Spleen (tissue), 7 donors: Measurements from ENCODE around the gene C1QTNF12.
A peak's percentile ranks its signal among the peaks of the same experiment; 100 is the strongest.

Experiments used
- POLR2AphosphoS5 ChIP-seq, 3 donors: sonication (generic); formaldehyde crosslinking; IDR thresholded peaks; one replicate each; pipeline ENCODE4 v1.5.1; 2017; ENCODE audit warnings: antibody characterized with exemption in 3 of 3
- TF ChIP-seq, protein P1 (sequence below), 11 experiments: fragments of 200-600 bp in 7 of 11; fragments of 450-650 bp in 4 of 11; sonication (generic) in 4 of 11; IDR thresholded peaks in 8 of 11; conservative IDR thresholded peaks in 3 of 11; 1 replicate in 7 of 11; 2 replicates in 4 of 11; pipeline versions ENCODE4 v1.4.0 to v1.8.0; 2016 to 2021; ENCODE audit warnings: antibody characterized with exemption in 11 of 11, inconsistent platforms in 4 of 11, mild to moderate bottlenecking in 1 of 11
- donor health status: DM: no; HTN: no; CAD: no; lungs with moderate emphysema.
- donor health status: DM: no; HTN: no; CAD: no.
- donor health status: DM: no; HTN: no; CAD: no.

DNA sequence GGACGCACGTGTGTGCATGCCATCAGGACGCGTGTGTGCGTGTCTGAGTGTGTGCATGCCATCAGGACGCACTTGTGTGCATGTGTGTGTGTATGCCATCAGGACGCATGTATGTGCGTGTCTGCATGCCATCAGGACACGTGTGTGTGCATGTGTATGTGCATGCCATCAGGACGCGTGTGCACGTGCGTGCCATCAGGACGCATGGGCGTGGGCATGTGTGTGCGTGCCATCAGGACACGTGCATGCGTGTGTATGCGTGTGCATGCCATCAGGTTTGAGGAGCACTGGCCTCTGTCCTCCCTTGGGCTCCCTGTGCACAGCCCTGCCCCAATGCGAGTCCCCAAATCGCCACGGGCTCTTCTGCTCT is 12.6 kb upstream of the C1QTNF12 start:
- TF ChIP-seq POLR2AphosphoS5 (IDR thresholded peaks at IDR 0.05), result peak; percentile 19 to 69 (median 50)
- TF ChIP-seq, protein P1, sequence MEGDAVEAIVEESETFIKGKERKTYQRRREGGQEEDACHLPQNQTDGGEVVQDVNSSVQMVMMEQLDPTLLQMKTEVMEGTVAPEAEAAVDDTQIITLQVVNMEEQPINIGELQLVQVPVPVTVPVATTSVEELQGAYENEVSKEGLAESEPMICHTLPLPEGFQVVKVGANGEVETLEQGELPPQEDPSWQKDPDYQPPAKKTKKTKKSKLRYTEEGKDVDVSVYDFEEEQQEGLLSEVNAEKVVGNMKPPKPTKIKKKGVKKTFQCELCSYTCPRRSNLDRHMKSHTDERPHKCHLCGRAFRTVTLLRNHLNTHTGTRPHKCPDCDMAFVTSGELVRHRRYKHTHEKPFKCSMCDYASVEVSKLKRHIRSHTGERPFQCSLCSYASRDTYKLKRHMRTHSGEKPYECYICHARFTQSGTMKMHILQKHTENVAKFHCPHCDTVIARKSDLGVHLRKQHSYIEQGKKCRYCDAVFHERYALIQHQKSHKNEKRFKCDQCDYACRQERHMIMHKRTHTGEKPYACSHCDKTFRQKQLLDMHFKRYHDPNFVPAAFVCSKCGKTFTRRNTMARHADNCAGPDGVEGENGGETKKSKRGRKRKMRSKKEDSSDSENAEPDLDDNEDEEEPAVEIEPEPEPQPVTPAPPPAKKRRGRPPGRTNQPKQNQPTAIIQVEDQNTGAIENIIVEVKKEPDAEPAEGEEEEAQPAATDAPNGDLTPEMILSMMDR (IDR thresholded peaks at IDR 0.05 in 8 of 11, conservative IDR thresholded peaks at IDR 0.05 in 3 of 11), result no peak
